ENCODE data around the gene NFIC. TPM values are rescaled to one million over a fixed set of nuclear protein-coding genes. Genes with fewer than 3 reads are reported as not detected.
A peak's percentile ranks its signal among the peaks of the same experiment; 100 is the strongest.

Gene NFIC
- total and polyA plus RNA-seq, 4 experiments from 2014 or later = 1.9 to 30.9 (median 24.6) TPM

DNA sequence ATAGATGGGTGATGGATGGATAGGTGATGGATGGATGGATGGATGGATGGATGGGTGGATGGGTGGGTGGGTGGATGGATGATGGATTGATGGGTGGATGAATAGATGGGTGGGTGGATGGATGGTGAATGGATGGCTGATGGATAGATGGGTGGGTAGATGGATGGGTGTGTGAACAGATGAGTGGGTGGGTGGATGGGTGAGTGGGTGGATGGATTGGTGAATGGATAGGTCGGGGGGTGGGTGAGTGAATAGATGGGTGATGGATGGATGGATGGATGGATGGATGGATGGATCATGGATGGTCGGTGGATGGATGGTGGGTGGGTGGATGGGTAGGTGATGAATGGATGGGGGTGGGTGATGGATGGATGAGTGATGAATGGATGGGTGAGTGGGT lies 110.4 kb downstream of the NFIC start:
- no peak overlapping the region for H3K27ac Mint-ChIP-seq
- H3K27me3 Mint-ChIP-seq = no peaks in the 10 kb centered on the region
- no peaks in the 10 kb centered on the region for H3K27me3 ChIP-seq (ENCODE audit: insufficient read depth, low read length)
- ChIA-PET CTCF (ENCODE audit: partially characterized antibody) (interaction anchor here (0.8 kb wide), 1 partner anchor 11 kb away, joined by 3 read pairs; no protein-coding TSS in a partner anchor), POLR2A (ENCODE audit: partially characterized antibody) (no interaction called here)
- H3K4me1 ChIP-seq (ENCODE audit: insufficient read depth, low read length) = peaks cover 15% of the 10 kb centered on the region
- H3K9me3 Mint-ChIP-seq = peaks cover 0 to 1% (median 0%) of the 10 kb centered on the region in 8 donors
- no peaks in the 10 kb centered on the region for H3K9me3 ChIP-seq (ENCODE audit: control insufficient read depth in 1 of 2, low read length in 2 of 2)
- intact Hi-C loops (cut with micrococcal nuclease) = no loop called here
- no peak overlapping the region for H3K27ac ChIP-seq (ENCODE audit: low read depth, low read length)
- H3K36me3 Mint-ChIP-seq = no peaks in the 10 kb centered on the region
- H3K4me3 Mint-ChIP-seq = no peak overlapping the region
- no peak overlapping the region for H3K4me3 ChIP-seq (ENCODE audit: low read length in 2 of 2)
- no peaks in the 10 kb centered on the region for H3K36me3 ChIP-seq (ENCODE audit: insufficient read depth, low read length)
- DNase-seq = no peak
- peaks cover 4 to 17% (median 11%) of the 10 kb centered on the region in 4 donors for H3K4me1 Mint-ChIP-seq

DNA sequence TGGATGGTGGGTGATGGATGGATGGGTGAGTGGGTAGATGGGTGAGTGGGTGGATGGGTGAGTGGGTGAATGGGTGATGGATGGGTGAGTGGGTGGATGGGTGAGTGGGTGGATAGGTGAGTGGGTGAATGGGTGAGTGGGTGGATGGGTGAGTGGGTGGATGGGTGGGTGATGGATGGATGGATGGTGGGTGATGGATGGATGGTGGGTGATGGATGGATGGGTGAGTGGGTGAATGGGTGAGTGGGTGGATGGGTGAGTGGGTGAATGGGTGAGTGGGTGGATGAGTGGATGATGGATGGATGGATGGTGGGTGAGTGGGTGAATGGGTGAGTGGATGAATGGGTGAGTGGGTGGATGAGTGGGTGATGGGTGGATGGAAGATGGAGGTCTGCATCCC lies 111.1 kb downstream of the NFIC start:
- Mint-ChIP-seq H3K9me3 (peaks cover 0 to 1% (median 0%) of the 10 kb centered on the region in 8 donors), H3K27me3 (no peaks in the 10 kb centered on the region), H3K4me1 (peaks cover 4 to 17% (median 11%) of the 10 kb centered on the region in 4 donors), H3K27ac (no peak overlapping the region), H3K36me3 (no peaks in the 10 kb centered on the region), H3K4me3 (no peak overlapping the region)
- H3K27ac ChIP-seq (ENCODE audit: low read depth, low read length) = no peak overlapping the region
- H3K36me3 ChIP-seq (ENCODE audit: insufficient read depth, low read length) = no peaks in the 10 kb centered on the region
- H3K27me3 ChIP-seq (ENCODE audit: insufficient read depth, low read length) = no peaks in the 10 kb centered on the region
- peaks cover 15% of the 10 kb centered on the region for H3K4me1 ChIP-seq (ENCODE audit: insufficient read depth, low read length)
- no peak for DNase-seq
- POLR2A ChIA-PET (ENCODE audit: partially characterized antibody) = no interaction called here
- no peak overlapping the region for H3K4me3 ChIP-seq (ENCODE audit: low read length in 2 of 2)
- intact Hi-C loops (cut with micrococcal nuclease) = no loop called here
- H3K9me3 ChIP-seq (ENCODE audit: control insufficient read depth in 1 of 2, low read length in 2 of 2) = no peaks in the 10 kb centered on the region
- CTCF ChIA-PET (ENCODE audit: partially characterized antibody) = no interaction called here

DNA sequence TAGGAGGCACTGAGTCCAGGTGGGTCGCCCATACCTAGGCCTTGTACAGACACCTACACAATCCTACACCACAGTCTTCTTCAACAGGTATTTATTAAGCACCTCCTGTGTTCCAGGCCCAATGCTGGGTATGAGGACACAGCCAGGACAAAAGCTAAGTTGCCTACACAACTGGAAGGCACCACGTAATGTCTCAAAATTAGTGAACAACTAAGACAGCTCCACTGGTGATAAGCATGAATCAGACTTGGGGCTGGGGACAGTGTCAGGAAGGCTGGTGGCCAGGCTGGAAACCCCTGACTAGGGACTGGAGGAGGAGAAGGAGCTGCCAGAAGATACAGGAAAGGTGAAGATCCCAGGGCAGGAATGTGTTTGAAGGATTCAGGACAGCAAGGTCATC lies 111.6 kb downstream of the NFIC start:
- peaks cover 15% of the 10 kb centered on the region for H3K4me1 ChIP-seq (ENCODE audit: insufficient read depth, low read length)
- H3K4me3 ChIP-seq (ENCODE audit: low read length in 2 of 2) = no peak overlapping the region
- CTCF ChIA-PET (ENCODE audit: partially characterized antibody) = interaction anchor here (2.1 kb wide), 1 partner anchor 173 kb away, joined by 7 read pairs; no protein-coding TSS in a partner anchor
- H3K36me3 ChIP-seq (ENCODE audit: insufficient read depth, low read length) = no peaks in the 10 kb centered on the region
- no peak for DNase-seq
- Mint-ChIP-seq H3K27ac (peak overlapping the region in 2 of 7 donors; percentile 63 to 68), H3K9me3 (peaks cover 0 to 1% (median 0%) of the 10 kb centered on the region in 8 donors), H3K4me1 (peaks cover 4 to 17% (median 11%) of the 10 kb centered on the region in 4 donors), H3K36me3 (no peaks in the 10 kb centered on the region), H3K27me3 (no peaks in the 10 kb centered on the region), H3K4me3 (peak overlapping the region in 6 of 8 donors; percentile 41 to 70 (median 59))
- intact Hi-C loops (cut with micrococcal nuclease) = no loop called here
- no peak overlapping the region for H3K27ac ChIP-seq (ENCODE audit: low read depth, low read length)
- no peaks in the 10 kb centered on the region for H3K9me3 ChIP-seq (ENCODE audit: control insufficient read depth in 1 of 2, low read length in 2 of 2)
- H3K27me3 ChIP-seq (ENCODE audit: insufficient read depth, low read length) = no peaks in the 10 kb centered on the region
- POLR2A ChIA-PET (ENCODE audit: partially characterized antibody) = no interaction called here

DNA sequence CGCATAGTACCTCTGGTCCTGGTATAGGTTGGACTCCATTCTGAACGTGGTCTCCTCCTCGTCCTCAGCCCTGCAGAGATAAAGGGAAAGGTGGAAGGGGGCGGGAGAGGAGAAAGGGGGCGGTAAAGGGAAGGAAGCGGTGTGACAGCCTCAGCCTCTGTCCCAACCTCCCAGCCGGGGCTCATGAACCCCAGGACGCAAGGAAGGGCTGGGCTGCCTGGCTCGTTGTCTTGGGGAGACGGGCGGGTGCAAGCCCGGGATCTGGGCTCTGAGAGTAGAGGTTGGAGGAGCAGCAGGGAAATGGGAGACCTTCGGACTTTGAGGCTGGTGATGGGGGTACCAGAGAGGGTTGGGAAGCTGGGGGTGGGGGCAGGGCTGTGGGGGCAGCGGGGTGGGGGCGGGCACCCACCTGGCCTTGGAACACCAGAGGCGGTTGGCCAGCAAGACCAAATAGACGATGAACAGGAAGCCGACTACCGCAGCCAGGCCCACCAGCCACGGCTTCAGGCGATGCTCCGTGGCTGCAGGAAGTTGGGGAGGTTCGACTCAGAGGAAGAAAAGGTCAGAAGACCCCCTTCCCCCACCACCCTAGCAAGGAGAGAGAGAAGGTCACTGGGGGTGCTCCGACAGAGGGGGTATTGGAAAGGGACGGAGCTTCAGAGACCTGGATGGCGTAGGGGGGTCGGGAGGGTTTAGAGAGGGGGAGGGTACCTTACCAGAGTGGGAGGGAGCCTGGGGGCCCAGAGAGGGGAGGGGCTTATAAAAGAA lies 112.2 kb downstream of the NFIC start:
- H3K27me3 Mint-ChIP-seq = no peaks in the 10 kb centered on the region

DNA sequence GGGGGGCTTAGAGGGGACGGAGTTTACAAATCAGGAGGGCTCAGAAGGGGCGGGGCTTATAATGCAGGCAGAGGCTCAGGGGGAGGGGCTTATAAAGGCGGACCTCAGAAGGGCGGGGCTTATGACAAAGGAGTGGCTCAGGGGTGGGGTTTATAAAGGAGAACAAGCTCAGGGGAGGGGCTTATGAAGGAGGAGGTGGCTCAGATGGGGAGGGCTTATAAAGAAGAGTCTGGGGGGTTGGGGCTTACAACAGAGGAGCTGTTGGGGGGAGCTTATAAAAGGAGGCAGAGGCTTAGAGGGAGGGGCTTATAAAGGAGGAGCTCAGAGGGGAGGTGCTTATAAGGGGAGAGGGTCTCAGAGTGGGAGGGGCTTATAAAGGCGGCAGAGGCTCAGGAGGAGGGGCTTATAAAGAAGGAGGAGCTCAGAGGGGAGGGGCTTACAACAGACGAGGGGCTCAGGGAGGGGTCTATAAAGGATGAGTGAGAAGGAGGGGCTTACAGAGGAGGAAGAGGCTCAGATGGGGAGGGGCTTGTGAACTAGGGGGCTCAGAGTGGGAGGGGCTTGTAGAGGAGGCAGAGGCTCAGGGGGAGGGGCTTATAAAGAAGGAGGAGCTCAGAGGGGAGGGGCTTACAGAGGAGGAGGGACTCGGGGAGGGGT lies 112.9 kb downstream of the NFIC start:
- intact Hi-C loops (cut with micrococcal nuclease) = no loop called here

More for the DNA sequence above, 112.2 kb downstream of the NFIC start:
- Histone ChIP-seq H3K36me3 (ENCODE audit: insufficient read depth, low read length) (no peaks in the 10 kb centered on the region), H3K4me1 (ENCODE audit: insufficient read depth, low read length) (peaks cover 15% of the 10 kb centered on the region), H3K9me3 (ENCODE audit: control insufficient read depth in 1 of 2, low read length in 2 of 2) (no peaks in the 10 kb centered on the region), H3K27me3 (ENCODE audit: insufficient read depth, low read length) (no peaks in the 10 kb centered on the region), H3K27ac (ENCODE audit: low read depth, low read length) (no peak overlapping the region), H3K4me3 (ENCODE audit: low read length in 2 of 2) (no peak overlapping the region)
- Mint-ChIP-seq H3K4me3 (peak overlapping the region in 6 of 8 donors; percentile 27 to 75 (median 64)), H3K4me1 (peaks cover 4 to 17% (median 11%) of the 10 kb centered on the region in 4 donors), H3K27ac (peak overlapping the region in 3 of 7 donors; percentile 57 to 68 (median 63)), H3K36me3 (no peaks in the 10 kb centered on the region), H3K9me3 (peaks cover 0 to 1% (median 0%) of the 10 kb centered on the region in 8 donors)
- DNase-seq = peak in 1 of 5 donors; percentile 11
- intact Hi-C loops (cut with micrococcal nuclease) = no loop called here
- ChIA-PET CTCF (ENCODE audit: partially characterized antibody) (interaction anchor here (0.8 to 2.1 kb wide), 2 partner anchors 152 to 173 kb away, joined by 3 to 7 read pairs; no protein-coding TSS in a partner anchor), POLR2A (ENCODE audit: partially characterized antibody) (interaction anchor here (1.1 to 1.4 kb wide), 2 partner anchors 22 to 450 kb away, joined by 4 to 6 read pairs; partner anchors contain the start of gene DOHH)

DNA sequence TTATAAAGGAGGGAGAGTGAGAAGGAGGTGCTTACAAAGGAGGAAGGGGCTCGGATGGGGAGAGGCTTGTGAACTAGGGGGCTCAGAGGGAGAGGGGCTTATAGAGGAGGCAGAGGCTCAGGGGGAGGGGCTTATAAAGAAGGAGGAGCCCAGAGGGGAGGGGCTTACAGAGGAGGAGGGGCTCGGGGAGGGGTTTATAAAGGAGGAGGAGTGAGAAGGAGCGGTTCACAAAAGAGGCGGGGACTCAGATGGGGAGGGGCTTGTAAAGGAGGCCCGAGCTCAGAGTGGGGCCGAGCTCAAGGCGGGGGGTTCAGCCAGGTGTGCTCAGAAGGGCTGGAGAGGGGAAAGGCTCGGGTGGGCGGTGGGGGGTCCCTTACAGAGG lies 113.4 kb downstream of the NFIC start:
- H3K9me3 ChIP-seq (ENCODE audit: control insufficient read depth in 1 of 2, low read length in 2 of 2) = no peaks in the 10 kb centered on the region
- H3K27me3 ChIP-seq (ENCODE audit: insufficient read depth, low read length) = no peaks in the 10 kb centered on the region
- H3K9me3 Mint-ChIP-seq = peaks cover 0 to 1% (median 0%) of the 10 kb centered on the region in 8 donors
- no peak overlapping the region for H3K27ac ChIP-seq (ENCODE audit: low read depth, low read length)
- intact Hi-C loops (cut with micrococcal nuclease) = no loop called here
- no peaks in the 10 kb centered on the region for H3K36me3 ChIP-seq (ENCODE audit: insufficient read depth, low read length)
- POLR2A ChIA-PET (ENCODE audit: partially characterized antibody) = interaction anchor here (1.1 to 1.4 kb wide), 2 partner anchors 21 to 451 kb away, joined by 4 to 6 read pairs; partner anchors contain the start of gene DOHH
- H3K4me3 ChIP-seq (ENCODE audit: low read length in 2 of 2) = no peak overlapping the region
- H3K36me3 Mint-ChIP-seq = no peaks in the 10 kb centered on the region
- peak; percentile 29 to 58 (median 35) for DNase-seq
- no peak overlapping the region for H3K4me3 Mint-ChIP-seq
- peaks cover 4 to 17% (median 11%) of the 10 kb centered on the region in 4 donors for H3K4me1 Mint-ChIP-seq
- CTCF ChIA-PET (ENCODE audit: partially characterized antibody) = interaction anchor here (0.7 to 2.1 kb wide), 3 partner anchors 67 to 174 kb away, joined by 3 to 7 read pairs (median 3); no protein-coding TSS in a partner anchor
- peak overlapping the region in 1 of 7 donors; percentile 18 for H3K27ac Mint-ChIP-seq
- peaks cover 15% of the 10 kb centered on the region for H3K4me1 ChIP-seq (ENCODE audit: insufficient read depth, low read length)
- H3K27me3 Mint-ChIP-seq = no peaks in the 10 kb centered on the region

More for the DNA sequence above, 112.9 kb downstream of the NFIC start:
- Mint-ChIP-seq H3K4me3 (peak overlapping the region in 3 of 8 donors; percentile 51 to 75 (median 67)), H3K9me3 (peaks cover 0 to 1% (median 0%) of the 10 kb centered on the region in 8 donors), H3K36me3 (no peaks in the 10 kb centered on the region), H3K4me1 (peaks cover 4 to 17% (median 11%) of the 10 kb centered on the region in 4 donors), H3K27me3 (no peaks in the 10 kb centered on the region), H3K27ac (peak overlapping the region in 3 of 7 donors; percentile 41 to 68 (median 66))
- no peaks in the 10 kb centered on the region for H3K27me3 ChIP-seq (ENCODE audit: insufficient read depth, low read length)
- H3K4me3 ChIP-seq (ENCODE audit: low read length in 2 of 2) = no peak overlapping the region
- no peaks in the 10 kb centered on the region for H3K36me3 ChIP-seq (ENCODE audit: insufficient read depth, low read length)
- no peak overlapping the region for H3K27ac ChIP-seq (ENCODE audit: low read depth, low read length)
- H3K4me1 ChIP-seq (ENCODE audit: insufficient read depth, low read length) = peaks cover 15% of the 10 kb centered on the region
- H3K9me3 ChIP-seq (ENCODE audit: control insufficient read depth in 1 of 2, low read length in 2 of 2) = no peaks in the 10 kb centered on the region
- peak; percentile 43 to 77 (median 50) for DNase-seq
- ChIA-PET CTCF (ENCODE audit: partially characterized antibody) (interaction anchor here (0.7 to 2.1 kb wide), 3 partner anchors 66 to 174 kb away, joined by 3 to 7 read pairs (median 3); no protein-coding TSS in a partner anchor), POLR2A (ENCODE audit: partially characterized antibody) (interaction anchor here (1.1 to 1.4 kb wide), 2 partner anchors 21 to 451 kb away, joined by 4 to 6 read pairs; partner anchors contain the start of gene DOHH)
